Neutrophil (primary cell): ENCODE results near the gene CACNA1A.

ENCODE experiments used
- H3K27ac ChIP-seq: fragments of 200-600 bp; sonication (generic); 2 replicates; pipeline ENCODE4 v1.5.1; 2016; ENCODE audit warnings: mild to moderate bottlenecking, moderate library complexity
- H3K27me3 ChIP-seq: fragments of 200-600 bp; sonication (generic); 2 replicates; pipeline ENCODE4 v1.6.0; 2016; ENCODE audit warnings: mild to moderate bottlenecking
- H3K36me3 ChIP-seq: fragments of 200-600 bp; sonication (generic); 2 replicates; pipeline ENCODE4 v1.5.1; 2017
- H3K4me1 ChIP-seq, 2 experiments: fragments of 200-600 bp in 1 of 2; sonication (generic) in 1 of 2; 1 replicate in 1 of 2; 2 replicates in 1 of 2; pipeline versions ENCODE4 v1.5.1 to v1.6.1; 2013 to 2016; ENCODE audit warnings: low read depth in 1 of 2, low read length in 1 of 2, mild to moderate bottlenecking in 1 of 2, moderate library complexity in 1 of 2; ENCODE audit not compliant: control insufficient read depth in 1 of 2, insufficient read depth in 1 of 2
- H3K4me3 ChIP-seq, 2 experiments: fragments of 200-600 bp in 1 of 2; sonication (generic) in 1 of 2; 1 replicate in 1 of 2; 2 replicates in 1 of 2; pipeline ENCODE4 v1.5.1; 2013 to 2016; ENCODE audit warnings: low read depth in 1 of 2, low read length in 1 of 2, mild to moderate bottlenecking in 1 of 2, moderate library complexity in 1 of 2
- H3K9me3 ChIP-seq: fragments of 200-600 bp; sonication (generic); 2 replicates; pipeline ENCODE4 v1.5.1; 2016
- TF ChIP-seq, protein P1 (sequence below): fragments of 200-600 bp; sonication (generic); IDR thresholded peaks from 2 replicates; pipeline ENCODE4 v1.5.1; 2016; ENCODE audit warnings: antibody characterized with exemption

The CACNA1A gene

DNA sequence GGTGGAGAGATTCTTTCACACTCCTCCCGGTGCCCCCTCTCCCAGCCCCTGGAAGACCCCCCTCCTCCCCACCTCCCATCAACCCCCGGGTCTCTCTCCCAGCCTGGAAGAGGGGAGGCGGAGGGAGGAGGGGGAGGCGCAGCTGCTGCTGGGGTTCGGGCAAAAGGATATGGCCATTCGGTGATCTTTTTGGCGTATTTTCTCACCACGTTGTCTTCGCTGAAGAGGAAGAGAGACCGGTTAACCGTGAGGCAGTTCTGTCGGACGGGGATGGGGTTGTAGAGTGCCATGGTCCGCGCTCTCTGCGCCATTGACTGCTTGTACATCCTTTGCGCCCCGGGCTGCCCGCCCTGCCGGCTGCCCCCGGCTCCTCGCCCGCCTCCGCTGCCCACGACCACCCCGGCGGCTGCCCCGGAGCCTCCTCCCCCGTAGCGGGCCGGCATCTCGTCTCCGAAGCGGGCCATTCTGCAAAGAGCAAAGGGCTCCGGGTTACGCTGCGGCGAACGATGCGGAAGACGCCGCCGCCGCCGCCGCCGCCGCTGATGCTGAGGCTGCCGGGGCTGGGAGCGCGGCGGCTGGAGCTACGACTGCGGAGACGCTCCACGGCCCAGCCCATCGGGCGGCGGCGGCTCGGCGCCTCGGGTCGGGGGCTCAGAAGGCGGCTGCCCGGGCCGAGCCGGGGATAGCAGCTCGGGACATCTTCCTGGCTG lies 363 bp downstream of the CACNA1A start:
- H3K4me3 ChIP-seq = no peak overlapping the region
- no peaks in the 10 kb centered on the region for H3K4me1 ChIP-seq
- no peak overlapping the region for H3K27ac ChIP-seq
- TF ChIP-seq, protein P1, sequence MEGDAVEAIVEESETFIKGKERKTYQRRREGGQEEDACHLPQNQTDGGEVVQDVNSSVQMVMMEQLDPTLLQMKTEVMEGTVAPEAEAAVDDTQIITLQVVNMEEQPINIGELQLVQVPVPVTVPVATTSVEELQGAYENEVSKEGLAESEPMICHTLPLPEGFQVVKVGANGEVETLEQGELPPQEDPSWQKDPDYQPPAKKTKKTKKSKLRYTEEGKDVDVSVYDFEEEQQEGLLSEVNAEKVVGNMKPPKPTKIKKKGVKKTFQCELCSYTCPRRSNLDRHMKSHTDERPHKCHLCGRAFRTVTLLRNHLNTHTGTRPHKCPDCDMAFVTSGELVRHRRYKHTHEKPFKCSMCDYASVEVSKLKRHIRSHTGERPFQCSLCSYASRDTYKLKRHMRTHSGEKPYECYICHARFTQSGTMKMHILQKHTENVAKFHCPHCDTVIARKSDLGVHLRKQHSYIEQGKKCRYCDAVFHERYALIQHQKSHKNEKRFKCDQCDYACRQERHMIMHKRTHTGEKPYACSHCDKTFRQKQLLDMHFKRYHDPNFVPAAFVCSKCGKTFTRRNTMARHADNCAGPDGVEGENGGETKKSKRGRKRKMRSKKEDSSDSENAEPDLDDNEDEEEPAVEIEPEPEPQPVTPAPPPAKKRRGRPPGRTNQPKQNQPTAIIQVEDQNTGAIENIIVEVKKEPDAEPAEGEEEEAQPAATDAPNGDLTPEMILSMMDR = no peak
- H3K36me3 ChIP-seq = no peaks in the 10 kb centered on the region
- peaks cover 91% of the 10 kb centered on the region for H3K27me3 ChIP-seq
- H3K9me3 ChIP-seq = no peaks in the 10 kb centered on the region

- Histone ChIP-seq H3K27me3 (peaks cover 88% of the 10 kb centered on the region), H3K4me1 (no peaks in the 10 kb centered on the region), H3K9me3 (no peaks in the 10 kb centered on the region), H3K4me3 (no peak overlapping the region), H3K36me3 (no peaks in the 10 kb centered on the region), H3K27ac (no peak overlapping the region)
- TF ChIP-seq, protein P1 = no peak
Observed at GRCh38 chr19:13505164-13505695, 1.0 kb downstream of the CACNA1A start.

DNA sequence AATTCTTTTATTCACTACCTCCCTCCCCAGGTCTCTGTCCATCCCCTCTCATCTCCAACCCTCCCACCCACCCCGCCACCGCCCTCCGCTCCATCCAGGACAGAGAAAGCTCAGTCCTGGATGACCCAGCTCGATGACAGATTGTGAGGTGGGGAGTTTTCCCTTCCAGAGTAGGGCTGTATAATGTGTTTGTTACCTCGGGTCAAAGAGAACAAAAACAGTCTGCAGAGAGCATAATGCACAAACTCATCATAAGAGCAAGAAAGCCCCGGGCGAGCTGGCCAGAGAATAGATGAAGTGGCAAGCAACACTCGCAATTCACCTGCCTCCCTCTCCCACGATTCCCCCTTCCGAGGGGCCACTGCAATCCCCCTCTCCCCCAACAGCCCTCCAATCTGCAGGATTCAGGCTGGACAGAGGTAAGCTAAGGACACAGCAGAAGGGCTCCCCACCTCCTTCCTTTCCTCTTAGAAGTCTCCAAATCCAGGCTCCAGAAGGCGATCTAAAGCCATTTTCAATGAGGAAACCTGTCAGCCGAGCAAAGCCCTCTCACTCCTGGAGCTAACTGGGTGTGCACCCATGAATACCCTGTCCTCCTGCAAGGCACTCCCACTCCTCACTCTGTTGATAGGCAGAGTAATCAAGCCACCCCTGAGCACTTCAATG lies 2.6 kb downstream of the CACNA1A start:
- no peak overlapping the region for H3K27ac ChIP-seq
- H3K36me3 ChIP-seq = no peaks in the 10 kb centered on the region
- H3K4me1 ChIP-seq = no peaks in the 10 kb centered on the region
- TF ChIP-seq, protein P1 = no peak
- H3K9me3 ChIP-seq = no peaks in the 10 kb centered on the region
- peaks cover 75% of the 10 kb centered on the region for H3K27me3 ChIP-seq
- H3K4me3 ChIP-seq = no peak overlapping the region

GRCh38 chr19:13502231-13502630 lies 4.0 kb downstream of the CACNA1A start:
- Histone ChIP-seq H3K27ac (no peak overlapping the region), H3K4me1 (no peaks in the 10 kb centered on the region), H3K36me3 (no peaks in the 10 kb centered on the region), H3K27me3 (peaks cover 61% of the 10 kb centered on the region), H3K9me3 (no peaks in the 10 kb centered on the region), H3K4me3 (no peak overlapping the region)
- TF ChIP-seq, protein P1 = no peak

DNA sequence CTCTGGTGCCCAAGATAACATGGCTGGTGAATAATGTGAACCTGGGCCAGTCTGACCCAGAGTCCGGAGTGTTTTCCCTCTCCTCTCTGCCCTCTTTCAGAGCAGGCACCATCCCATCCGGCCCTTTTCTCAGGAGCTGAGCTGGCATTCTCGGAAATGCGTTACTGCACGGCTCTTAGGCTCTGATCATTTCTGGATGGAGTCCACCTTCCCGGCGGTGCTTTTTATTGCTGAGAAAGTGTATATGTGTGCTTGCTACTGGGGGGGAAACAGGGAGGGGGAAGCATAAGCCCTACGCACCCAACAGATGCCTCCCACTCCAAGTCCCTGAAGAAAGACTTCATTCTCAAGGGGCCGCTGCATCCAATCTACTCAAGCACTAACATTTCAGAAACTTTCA lies 6.6 kb downstream of the CACNA1A start:
- Histone ChIP-seq H3K36me3 (no peaks in the 10 kb centered on the region), H3K27me3 (peaks cover 35% of the 10 kb centered on the region), H3K9me3 (no peaks in the 10 kb centered on the region), H3K4me3 (no peak overlapping the region), H3K4me1 (no peaks in the 10 kb centered on the region), H3K27ac (no peak overlapping the region)
- TF ChIP-seq, protein P1 = no peak
